ENCODE results near the gene KDM7A.
"Not testable (repeated sequence)": the region's sequence is repeated elsewhere in the genome, so short reads cannot be mapped to it uniquely, and the experiment has no call there.

KDM7A gene

DNA sequence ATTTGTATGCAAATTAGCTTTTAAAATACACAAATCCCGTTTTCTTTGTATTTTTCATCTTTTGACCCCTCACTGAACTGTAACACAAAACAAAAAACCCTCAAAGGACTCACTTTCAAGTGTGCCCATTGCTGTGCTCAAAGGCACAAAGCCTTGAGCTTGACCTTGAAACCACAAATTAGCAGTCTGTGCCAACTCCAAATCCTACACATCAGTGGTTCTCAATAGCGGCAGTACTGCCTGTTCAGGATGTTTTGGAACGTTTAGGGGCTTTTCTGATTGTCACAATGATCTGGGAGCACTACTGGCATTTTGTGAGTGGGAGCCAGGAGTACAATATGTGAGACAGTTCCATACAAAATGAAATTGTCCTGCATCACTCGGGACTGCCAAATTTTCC, 55.5 kb downstream of the KDM7A start:
- TF ChIP-seq POLR2A (IDR thresholded peaks at IDR 0.05; ENCODE audit: low read depth, low read length): no peak
- DNase-seq (ENCODE audit: insufficient read length, low spot score) (no peak), FAIRE-seq (no peak)

DNA sequence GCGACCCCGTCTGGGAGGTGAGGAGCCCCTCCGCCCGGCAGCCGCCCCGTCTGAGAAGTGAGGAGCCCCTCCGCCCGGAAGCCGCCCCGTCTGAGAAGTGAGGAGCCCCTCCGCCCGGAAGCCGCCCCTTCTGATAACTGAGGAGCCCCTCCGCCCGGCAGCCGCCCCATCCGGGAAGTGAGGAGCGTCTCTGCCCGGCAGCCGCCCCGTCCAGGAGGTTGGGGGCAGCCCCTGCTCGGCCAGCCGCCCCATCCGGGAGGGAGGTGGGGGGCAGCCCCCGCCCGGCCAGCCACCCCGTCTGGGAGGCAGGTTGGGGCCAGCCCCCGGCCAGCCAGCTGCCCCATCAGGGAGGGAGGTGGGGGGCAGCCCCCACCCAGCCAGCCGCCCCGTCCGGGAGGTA, 62.0 kb downstream of the KDM7A start:
- not testable (repeated sequence) for FAIRE-seq; DNase-seq (ENCODE audit: insufficient read length, low spot score)

DNA sequence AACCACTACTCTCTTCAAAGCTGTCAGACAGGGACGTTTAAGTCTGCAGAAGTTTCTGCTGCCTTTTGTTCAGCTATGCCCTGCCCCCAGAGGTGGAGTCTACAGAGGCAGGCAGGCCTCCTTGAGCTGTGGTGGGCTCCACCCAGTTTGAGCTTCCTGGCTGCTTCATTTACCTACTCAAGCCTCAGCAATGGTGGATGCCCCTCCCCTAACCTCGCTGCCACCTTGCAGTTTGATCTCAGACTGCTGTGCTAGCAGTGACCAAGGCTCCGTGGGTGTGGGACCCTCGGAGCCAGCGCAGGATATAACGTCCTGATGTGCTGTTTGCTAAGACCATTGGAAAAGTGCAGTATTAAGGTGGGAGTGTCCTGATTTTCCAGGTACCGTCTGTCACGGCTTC, 68.0 kb downstream of the KDM7A start:
- not testable (repeated sequence) for FAIRE-seq; DNase-seq (ENCODE audit: insufficient read length, low spot score)

DNA sequence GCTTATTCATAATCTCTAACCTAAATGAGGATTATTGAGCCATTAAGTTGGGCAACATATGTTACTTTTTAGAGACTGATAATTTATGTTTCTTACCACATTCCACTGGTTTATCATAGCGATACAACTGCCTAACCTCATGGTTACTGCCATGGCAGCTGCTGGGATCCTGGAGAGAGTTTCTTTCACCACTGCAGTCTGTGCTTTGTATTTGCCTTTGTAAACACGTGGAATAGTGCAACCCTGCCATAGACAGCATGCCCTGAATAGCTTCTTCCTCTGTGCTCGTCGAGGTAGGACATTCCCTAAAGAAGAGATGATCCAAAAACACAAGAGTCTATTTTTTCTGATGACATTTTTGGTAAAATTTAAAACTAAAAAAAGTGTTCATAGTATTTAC, 80.3 kb downstream of the KDM7A start:
- no peak for TF ChIP-seq POLR2A (IDR thresholded peaks at IDR 0.05; ENCODE audit: low read depth, low read length)
- FAIRE-seq: no peak
- no peak for DNase-seq (ENCODE audit: insufficient read length, low spot score)

DNA sequence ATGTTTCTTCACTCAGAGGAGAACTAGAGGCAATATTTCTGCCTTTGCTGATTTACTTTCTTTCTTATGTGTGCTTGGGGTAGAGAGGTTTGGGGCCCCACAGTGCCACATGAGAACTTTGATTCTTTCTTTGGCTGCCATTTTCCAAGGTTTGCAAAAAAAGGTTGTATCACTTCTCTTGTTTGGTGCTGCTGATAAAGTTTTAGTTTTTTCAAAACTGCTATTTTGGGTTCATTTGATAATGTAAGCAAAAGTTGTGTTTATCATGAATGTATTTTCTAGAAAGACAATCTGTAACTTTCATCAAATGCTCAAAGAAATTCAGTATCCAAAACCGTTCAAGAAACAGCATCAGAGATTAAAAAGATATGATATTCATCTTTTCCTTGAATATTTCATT, 83.4 kb downstream of the KDM7A start:
- no peak for TF ChIP-seq POLR2A (IDR thresholded peaks at IDR 0.05; ENCODE audit: low read depth, low read length)
- DNase-seq (ENCODE audit: insufficient read length, low spot score): no peak

DNA sequence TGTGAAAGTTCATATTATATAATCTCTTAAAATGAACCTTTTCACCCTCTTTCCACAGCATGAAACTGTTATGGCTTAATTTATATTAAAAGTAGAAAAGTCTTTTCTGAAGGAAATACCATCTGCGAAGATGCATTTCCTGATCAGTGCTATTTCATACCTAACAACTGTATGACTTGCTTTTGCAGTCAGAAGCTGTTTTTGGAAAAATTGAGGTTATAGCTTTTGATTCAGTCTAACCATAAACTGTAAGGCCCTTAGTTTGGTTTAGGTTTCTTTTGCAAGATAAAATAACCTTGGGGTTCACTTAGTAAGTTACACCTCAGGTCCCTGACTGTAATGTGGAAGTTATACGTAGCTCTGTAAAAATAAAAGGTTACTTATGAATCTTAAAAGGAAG, 91.3 kb downstream of the KDM7A start:
- DNase-seq (ENCODE audit: insufficient read length, low spot score): no peak
- no peak for FAIRE-seq
- no peak for TF ChIP-seq POLR2A (IDR thresholded peaks at IDR 0.05; ENCODE audit: low read depth, low read length)

More for the DNA sequence above, 83.4 kb downstream of the KDM7A start:
- FAIRE-seq: no peak

DNA sequence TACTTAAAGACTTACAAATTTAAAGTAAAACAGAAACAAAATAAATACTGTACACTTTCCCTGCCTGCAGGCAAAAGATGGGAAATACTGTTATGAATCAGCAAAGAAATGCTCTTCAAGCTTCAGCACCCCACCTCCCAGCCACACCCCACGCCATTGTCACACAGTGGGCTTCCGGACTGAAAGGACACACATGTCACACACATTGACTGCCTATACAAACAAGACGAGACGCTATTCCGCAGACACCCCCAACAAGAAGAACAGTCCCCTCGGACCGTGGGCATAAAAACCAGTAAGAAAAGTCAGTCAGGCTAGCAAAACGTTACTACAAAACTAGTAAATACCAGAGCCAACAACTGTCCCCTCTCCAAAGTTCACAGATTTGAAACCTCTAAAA, 91.8 kb downstream of the KDM7A start:
- FAIRE-seq (no peak), DNase-seq (ENCODE audit: insufficient read length, low spot score) (no peak)
- no peak for TF ChIP-seq POLR2A (IDR thresholded peaks at IDR 0.05; ENCODE audit: low read depth, low read length)

DNA sequence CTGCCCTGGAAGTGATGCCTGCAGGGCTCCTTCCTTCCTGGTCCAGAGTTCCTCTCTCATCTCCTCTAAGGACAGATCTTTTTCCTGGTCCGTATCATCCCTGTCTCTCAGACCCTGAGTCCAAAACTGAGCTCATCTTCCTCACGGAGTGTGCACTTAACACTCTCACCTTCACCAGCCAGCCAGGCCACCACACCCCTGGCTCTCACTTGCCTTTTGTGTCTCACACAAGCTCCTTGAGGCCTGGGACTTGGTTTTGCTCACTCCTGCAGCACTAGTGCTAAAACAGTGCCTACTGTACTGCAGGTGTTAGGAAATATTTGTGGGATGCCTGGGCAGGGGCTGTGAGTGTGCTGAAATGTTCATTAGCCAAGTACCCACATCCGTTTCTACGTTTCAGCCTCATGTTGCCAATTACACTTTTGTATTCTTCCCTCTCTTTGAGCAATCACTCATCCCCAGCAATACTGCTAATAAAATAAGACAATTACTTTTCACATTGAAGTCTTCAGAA, 92.6 kb downstream of the KDM7A start:
- DNase-seq (ENCODE audit: insufficient read length, low spot score) (no peak), FAIRE-seq (no peak)
- TF ChIP-seq POLR2A (IDR thresholded peaks at IDR 0.05; ENCODE audit: low read depth, low read length): no peak

DNA sequence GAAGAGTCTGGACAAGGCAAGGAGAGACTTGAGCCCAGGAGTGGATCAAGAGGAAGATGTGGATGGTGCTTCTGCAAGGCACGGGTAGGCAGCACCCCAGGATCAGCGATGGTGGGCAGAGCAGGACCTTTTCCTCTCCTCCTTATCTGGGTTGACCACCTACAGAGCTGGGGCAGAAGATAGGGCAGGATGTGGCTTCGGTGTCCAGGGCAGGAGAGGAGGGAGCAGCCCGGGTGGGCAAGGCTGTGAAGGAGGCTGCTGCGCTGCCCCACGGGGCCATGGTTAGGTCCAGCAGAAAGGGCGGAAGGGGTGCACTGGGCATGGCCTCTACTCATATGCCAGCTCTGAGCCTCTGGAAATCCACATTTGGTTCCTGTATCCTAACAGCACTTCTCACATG, 94.0 kb downstream of the KDM7A start:
- no peak for DNase-seq (ENCODE audit: insufficient read length, low spot score)

DNA sequence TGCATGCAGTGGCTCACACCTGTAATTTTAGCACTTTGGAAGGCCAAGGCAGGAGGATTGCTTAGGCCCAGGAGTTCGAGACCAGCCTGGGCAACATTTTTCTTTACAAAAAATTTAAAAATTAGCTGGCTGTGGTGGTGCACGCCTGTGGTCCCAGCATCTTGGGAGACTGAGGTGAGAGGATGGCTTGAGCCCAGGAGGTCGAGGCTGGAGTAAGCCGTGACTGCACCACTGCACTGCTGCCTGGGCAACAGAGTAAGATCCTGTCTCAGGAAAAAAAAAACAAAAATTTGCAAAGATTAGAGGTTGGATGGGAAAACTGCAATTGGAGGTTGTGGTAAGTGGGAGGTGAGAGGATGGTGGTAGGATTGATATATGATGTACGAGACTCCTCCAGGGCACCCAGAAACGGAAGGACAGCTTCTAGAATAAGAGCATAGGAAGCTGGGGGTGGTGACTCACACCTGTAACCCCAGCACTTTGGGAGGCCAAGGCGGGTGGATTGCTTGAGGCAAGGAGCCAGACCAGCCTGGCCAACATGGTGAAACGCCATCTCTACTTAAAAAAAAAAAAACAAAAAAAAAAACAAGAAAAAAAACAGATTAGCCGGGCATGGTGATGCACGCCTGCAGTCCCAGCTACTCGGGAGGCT, 94.9 kb downstream of the KDM7A start:
- DNase-seq (ENCODE audit: insufficient read length, low spot score): no peak

More for the DNA sequence above, 94.0 kb downstream of the KDM7A start:
- FAIRE-seq: no peak
- TF ChIP-seq POLR2A (IDR thresholded peaks at IDR 0.05; ENCODE audit: low read depth, low read length): no peak

DNA sequence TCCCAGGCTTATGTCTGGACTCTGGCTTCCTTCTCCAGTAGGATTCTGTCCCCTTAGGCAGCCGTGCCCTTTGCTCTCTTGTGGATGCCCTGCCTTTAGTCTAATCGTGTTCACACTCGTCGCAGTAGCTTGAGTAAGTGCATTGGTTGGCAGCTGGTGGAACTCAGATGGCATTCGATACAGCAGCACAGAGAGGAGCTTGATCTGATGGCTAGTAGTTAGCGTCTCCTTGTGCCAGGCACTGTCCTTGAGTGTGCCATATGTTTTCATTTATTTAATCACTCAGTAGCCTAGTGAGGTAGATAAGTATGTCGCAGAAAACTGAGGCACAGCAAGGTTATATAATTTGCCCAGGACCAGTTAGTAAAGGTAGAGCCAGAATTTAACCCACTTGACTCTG, 95.9 kb downstream of the KDM7A start:
- no peak for FAIRE-seq
- no peak for DNase-seq (ENCODE audit: insufficient read length, low spot score)

More for the DNA sequence above, 94.9 kb downstream of the KDM7A start:
- no peak for FAIRE-seq
- no peak for TF ChIP-seq POLR2A (IDR thresholded peaks at IDR 0.05; ENCODE audit: low read depth, low read length)

DNA sequence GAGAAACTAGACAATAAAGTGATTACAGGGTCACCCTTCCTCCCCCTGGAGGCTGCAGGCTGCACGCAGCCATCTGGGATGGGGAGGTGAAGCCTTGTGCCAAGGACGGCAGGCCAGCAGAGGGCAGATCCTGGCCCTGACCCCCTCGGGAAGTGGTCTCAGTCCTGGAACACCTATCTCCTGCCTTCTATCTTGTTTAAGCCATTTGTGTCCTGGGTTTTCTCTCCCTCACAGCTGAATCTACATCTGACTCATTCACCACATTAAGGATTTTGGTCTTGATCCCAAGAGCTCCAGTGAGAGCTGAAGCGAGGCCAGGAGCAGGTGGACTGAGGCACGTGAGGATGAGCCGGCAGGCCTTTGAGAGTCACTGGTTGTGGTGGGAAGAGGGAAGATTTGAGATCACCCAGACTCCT, 97.7 kb downstream of the KDM7A start:
- FAIRE-seq: no peak
- DNase-seq (ENCODE audit: insufficient read length, low spot score): peak; percentile 44
- TF ChIP-seq POLR2A (IDR thresholded peaks at IDR 0.05; ENCODE audit: low read depth, low read length): no peak

More for the DNA sequence above, 95.9 kb downstream of the KDM7A start:
- no peak for TF ChIP-seq POLR2A (IDR thresholded peaks at IDR 0.05; ENCODE audit: low read depth, low read length)

DNA sequence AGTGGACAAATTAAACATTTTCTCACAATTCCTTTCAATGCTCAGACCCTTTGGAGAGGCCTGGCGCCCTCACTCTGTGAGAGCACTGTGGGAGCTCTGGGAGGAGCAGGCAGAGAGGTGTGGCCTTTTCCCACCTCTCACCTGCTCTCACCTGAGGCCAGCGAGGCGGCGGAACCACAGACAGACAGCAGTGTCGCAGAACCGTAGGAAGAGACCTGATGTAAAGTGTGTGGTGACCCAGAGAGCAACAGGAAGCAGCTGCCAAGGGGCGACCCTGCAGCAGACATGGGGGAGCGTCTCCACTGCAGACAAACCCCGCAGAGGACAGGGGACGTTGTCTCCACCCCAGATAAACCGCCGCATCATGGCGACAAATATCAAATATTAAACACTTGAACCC, 98.4 kb downstream of the KDM7A start:
- no peak for TF ChIP-seq POLR2A (IDR thresholded peaks at IDR 0.05; ENCODE audit: low read depth, low read length)
- FAIRE-seq: no peak
- no peak for DNase-seq (ENCODE audit: insufficient read length, low spot score)

DNA sequence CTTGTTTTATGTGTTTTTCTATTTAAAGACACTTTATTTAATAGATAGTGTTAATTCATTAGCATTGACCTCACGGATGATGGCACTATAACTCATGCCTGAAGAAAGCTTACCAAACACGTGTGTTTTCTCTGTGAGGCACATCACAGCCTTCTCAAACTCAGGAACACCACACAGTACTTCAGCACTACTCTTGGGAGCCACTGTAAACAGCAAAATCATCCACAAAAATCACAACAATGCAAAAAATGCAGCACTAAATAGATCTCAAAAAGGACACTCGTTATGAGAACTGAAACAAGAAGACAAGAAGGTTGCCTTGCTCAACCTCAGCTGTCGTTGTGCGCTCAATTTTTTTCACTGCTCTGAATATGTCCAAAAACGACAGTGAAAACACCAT, 102.0 kb downstream of the KDM7A start:
- TF ChIP-seq POLR2A (IDR thresholded peaks at IDR 0.05; ENCODE audit: low read depth, low read length): no peak
- no peak for DNase-seq (ENCODE audit: insufficient read length, low spot score)
- FAIRE-seq: no peak

DNA sequence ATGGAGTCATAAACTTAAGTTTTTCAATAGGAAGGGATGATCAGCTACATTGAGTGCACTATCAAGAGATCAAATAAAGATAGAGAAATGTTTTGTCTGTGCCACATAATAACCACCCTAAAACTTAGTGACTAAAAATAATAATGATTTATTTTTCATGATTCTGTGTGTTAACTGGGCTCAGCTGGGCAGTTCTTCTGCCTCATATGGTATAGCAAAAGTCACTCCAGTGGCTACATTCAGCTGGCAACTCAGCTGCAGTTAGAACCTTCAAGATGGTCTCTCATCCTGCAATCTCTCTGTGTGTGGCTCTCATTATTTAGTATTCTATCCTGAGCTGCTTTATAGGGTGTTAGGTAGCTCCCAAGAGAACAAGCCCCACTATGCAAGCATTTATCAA, 106.2 kb downstream of the KDM7A start:
- DNase-seq (ENCODE audit: insufficient read length, low spot score) (no peak), FAIRE-seq (no peak)
- no peak for TF ChIP-seq POLR2A (IDR thresholded peaks at IDR 0.05; ENCODE audit: low read depth, low read length)
